GM21447 (cell line): ENCODE data around the gene CDH23.

ENCODE experiments used
- ATAC-seq: cut with Tn5 transposase; IDR thresholded peaks from one replicate; pipeline ENCODE4 v1.9.1; 2021; ENCODE audit not compliant: unreplicated experiment

CDH23 gene

GRCh38 chr10:71577345-71577744, 180.6 kb downstream of the CDH23 start:
- ATAC-seq = no peak

- ATAC-seq = no peak
Measured at GRCh38 chr10:71578069-71578468, 181.3 kb downstream of the CDH23 start.

- ATAC-seq = no peak
Measured at GRCh38 chr10:71579668-71580067, 182.9 kb downstream of the CDH23 start.

GRCh38 chr10:71580415-71580814, 183.7 kb downstream of the CDH23 start:
- no peak for ATAC-seq

- no peak for ATAC-seq
Measured at GRCh38 chr10:71580926-71581325, 184.2 kb downstream of the CDH23 start.

GRCh38 chr10:71581376-71581775, 184.7 kb downstream of the CDH23 start:
- no peak for ATAC-seq

GRCh38 chr10:71582019-71582418, 185.3 kb downstream of the CDH23 start:
- no peak for ATAC-seq

GRCh38 chr10:71582506-71583475, 186.1 kb downstream of the CDH23 start:
- ATAC-seq = no peak

- ATAC-seq = no peak
Measured at GRCh38 chr10:71584461-71584860, 187.7 kb downstream of the CDH23 start.

- no peak for ATAC-seq
Measured at GRCh38 chr10:71584902-71585563, 188.3 kb downstream of the CDH23 start.

- no peak for ATAC-seq
Measured at GRCh38 chr10:71585564-71586290, 189.0 kb downstream of the CDH23 start.

GRCh38 chr10:71587941-71588573, 191.3 kb downstream of the CDH23 start:
- ATAC-seq = no peak

- ATAC-seq = no peak
Measured at GRCh38 chr10:71588685-71589084, 192.0 kb downstream of the CDH23 start.

- no peak for ATAC-seq
Measured at GRCh38 chr10:71589617-71590551, 193.2 kb downstream of the CDH23 start.

GRCh38 chr10:71590781-71591350, 194.1 kb downstream of the CDH23 start:
- ATAC-seq = no peak

- ATAC-seq = no peak
Measured at GRCh38 chr10:71594934-71595571, 198.3 kb downstream of the CDH23 start.

GRCh38 chr10:71595649-71596048, 198.9 kb downstream of the CDH23 start:
- ATAC-seq = no peak

- no peak for ATAC-seq
Measured at GRCh38 chr10:71596127-71596526, 199.4 kb downstream of the CDH23 start.

- ATAC-seq = no peak
Measured at GRCh38 chr10:71596759-71597158, 200.0 kb downstream of the CDH23 start.
